Duodenal mucosa (tissue), 2 donors: Measurements from ENCODE around the gene DCHS2.

Source experiments
- H3K27ac ChIP-seq: one replicate; pipeline ENCODE4 v1.7.0; 2013; ENCODE audit warnings: low read depth, low read length
- H3K27me3 ChIP-seq, 2 donors: one replicate each; pipeline ENCODE4 v1.7.0; 2013; ENCODE audit warnings: low read length in 2 of 2, control low read depth in 1 of 2; ENCODE audit not compliant: insufficient read depth in 2 of 2, control insufficient read depth in 1 of 2
- H3K36me3 ChIP-seq, 2 donors: one replicate each; pipeline ENCODE4 v1.7.0; 2013; ENCODE audit warnings: low read length in 2 of 2, control low read depth in 1 of 2; ENCODE audit not compliant: insufficient read depth in 2 of 2, control insufficient read depth in 1 of 2
- H3K4me1 ChIP-seq, 2 donors: one replicate each; pipeline ENCODE4 v1.7.0; 2013; ENCODE audit warnings: low read length in 2 of 2, control low read depth in 1 of 2; ENCODE audit not compliant: insufficient read depth in 2 of 2, control insufficient read depth in 1 of 2
- H3K4me3 ChIP-seq, 2 donors: one replicate each; pipeline ENCODE4 v1.7.0; 2013; ENCODE audit warnings: low read length in 2 of 2, low read depth in 1 of 2
- H3K9ac ChIP-seq, 2 donors: one replicate each; pipeline ENCODE4 v1.7.0; 2013; ENCODE audit warnings: low read length in 2 of 2, low read depth in 1 of 2
- H3K9me3 ChIP-seq, 2 donors: one replicate each; pipeline ENCODE4 v1.7.0; 2013; ENCODE audit warnings: low read length in 2 of 2, control low read depth in 1 of 2; ENCODE audit not compliant: control insufficient read depth in 1 of 2

DCHS2 gene

GRCh38 chr4:154516318-154517029 is 24.9 kb upstream of the DCHS2 start:
- Histone ChIP-seq H3K27me3 (peaks cover 0 to 9% of the 10 kb centered on the region in 2 donors), H3K9ac (no peak overlapping the region), H3K36me3 (no peaks in the 10 kb centered on the region), H3K27ac (no peak overlapping the region), H3K9me3 (no peaks in the 10 kb centered on the region), H3K4me1 (no peaks in the 10 kb centered on the region), H3K4me3 (no peak overlapping the region)

- no peaks in the 10 kb centered on the region for H3K4me1 ChIP-seq
- H3K36me3 ChIP-seq: no peaks in the 10 kb centered on the region
- no peaks in the 10 kb centered on the region for H3K9me3 ChIP-seq
- H3K9ac ChIP-seq: no peak overlapping the region
- no peak overlapping the region for H3K4me3 ChIP-seq
- no peak overlapping the region for H3K27ac ChIP-seq
- peaks cover 0 to 4% of the 10 kb centered on the region in 2 donors for H3K27me3 ChIP-seq
Observed at GRCh38 chr4:154511981-154512380, 20.4 kb upstream of the DCHS2 start.

DNA sequence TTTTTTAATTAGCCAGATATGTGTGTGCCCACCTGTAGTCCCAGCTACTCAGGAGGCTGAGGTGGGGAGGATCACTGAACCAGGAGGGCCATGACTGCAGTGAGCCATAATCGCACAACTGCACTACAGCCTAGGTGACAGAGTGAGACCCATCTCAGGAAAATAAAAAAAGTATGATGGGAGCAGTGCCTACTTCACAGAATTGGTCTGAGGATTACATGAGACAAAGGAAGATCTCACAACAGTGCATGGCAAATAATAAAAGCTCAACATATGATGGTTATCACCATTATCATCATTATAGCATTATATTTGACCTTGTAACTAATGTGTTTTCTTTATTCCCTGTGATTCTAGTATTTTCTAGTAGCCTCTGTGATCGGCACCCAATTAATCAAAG is 19.9 kb upstream of the DCHS2 start:
- Histone ChIP-seq H3K9me3 (no peaks in the 10 kb centered on the region), H3K27me3 (peaks cover 0 to 4% of the 10 kb centered on the region in 2 donors), H3K27ac (no peak overlapping the region), H3K9ac (no peak overlapping the region), H3K36me3 (no peaks in the 10 kb centered on the region), H3K4me1 (no peaks in the 10 kb centered on the region), H3K4me3 (no peak overlapping the region)

DNA sequence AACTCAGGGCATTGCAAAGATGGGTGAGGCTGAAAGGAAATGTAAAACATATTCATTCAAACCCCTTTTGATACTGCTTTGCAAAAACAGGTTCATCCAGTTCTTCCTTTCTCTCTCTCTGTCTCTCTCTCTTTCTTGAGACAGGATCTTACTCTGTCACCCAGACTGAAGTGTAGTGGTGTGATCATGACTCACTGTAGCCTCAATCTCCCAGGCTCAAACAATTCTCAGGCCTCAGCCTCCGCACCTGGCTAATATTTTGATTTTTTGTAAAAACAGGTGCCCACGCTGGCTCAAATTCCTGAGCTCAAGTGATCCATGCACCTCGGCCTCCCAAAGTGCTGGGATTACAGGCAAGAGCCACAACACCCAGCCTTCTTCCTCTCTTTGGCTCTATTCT is 15.6 kb upstream of the DCHS2 start:
- Histone ChIP-seq H3K9me3 (no peaks in the 10 kb centered on the region), H3K4me1 (no peaks in the 10 kb centered on the region), H3K27ac (no peak overlapping the region), H3K4me3 (no peak overlapping the region), H3K36me3 (no peaks in the 10 kb centered on the region), H3K27me3 (peaks cover 0 to under 1% of the 10 kb centered on the region in 2 donors), H3K9ac (no peak overlapping the region)

GRCh38 chr4:154506253-154506652 is 14.7 kb upstream of the DCHS2 start:
- no peak overlapping the region for H3K4me3 ChIP-seq
- H3K27me3 ChIP-seq: peaks cover 0 to 5% of the 10 kb centered on the region in 2 donors
- no peaks in the 10 kb centered on the region for H3K9me3 ChIP-seq
- no peak overlapping the region for H3K27ac ChIP-seq
- no peak overlapping the region for H3K9ac ChIP-seq
- H3K4me1 ChIP-seq: no peaks in the 10 kb centered on the region
- no peaks in the 10 kb centered on the region for H3K36me3 ChIP-seq

GRCh38 chr4:154503598-154503997 is 12.0 kb upstream of the DCHS2 start:
- H3K9ac ChIP-seq: no peak overlapping the region
- no peak overlapping the region for H3K27ac ChIP-seq
- H3K27me3 ChIP-seq: peaks cover 0 to 7% of the 10 kb centered on the region in 2 donors
- H3K4me3 ChIP-seq: no peak overlapping the region
- no peaks in the 10 kb centered on the region for H3K36me3 ChIP-seq
- H3K4me1 ChIP-seq: no peaks in the 10 kb centered on the region
- H3K9me3 ChIP-seq: no peaks in the 10 kb centered on the region

DNA sequence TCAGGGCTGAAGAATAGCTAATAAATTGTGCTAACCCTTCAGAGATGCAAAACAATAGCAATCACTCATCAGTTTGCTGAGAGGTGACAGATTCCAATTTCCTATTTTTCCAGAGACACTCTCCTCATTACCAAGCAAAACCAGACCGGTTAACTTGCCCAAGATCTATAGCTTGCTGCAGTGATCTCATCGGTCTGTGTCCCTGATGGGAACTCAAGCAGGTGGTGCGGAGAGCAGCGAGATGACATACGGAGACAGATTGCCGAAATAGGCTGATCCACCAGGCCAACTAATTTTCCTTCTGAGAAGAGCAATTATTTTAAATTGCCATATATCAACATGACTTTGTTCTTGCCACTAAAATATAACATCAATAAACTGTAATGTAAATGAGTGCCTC is 10.5 kb upstream of the DCHS2 start:
- peaks cover 0 to 7% of the 10 kb centered on the region in 2 donors for H3K27me3 ChIP-seq
- no peak overlapping the region for H3K9ac ChIP-seq
- H3K4me1 ChIP-seq: no peaks in the 10 kb centered on the region
- no peaks in the 10 kb centered on the region for H3K36me3 ChIP-seq
- H3K4me3 ChIP-seq: no peak overlapping the region
- no peak overlapping the region for H3K27ac ChIP-seq
- H3K9me3 ChIP-seq: no peaks in the 10 kb centered on the region

- H3K9ac ChIP-seq: no peak overlapping the region
- no peaks in the 10 kb centered on the region for H3K9me3 ChIP-seq
- H3K36me3 ChIP-seq: no peaks in the 10 kb centered on the region
- H3K27me3 ChIP-seq: peaks cover 7 to 9% of the 10 kb centered on the region in 2 donors
- no peaks in the 10 kb centered on the region for H3K4me1 ChIP-seq
- no peak overlapping the region for H3K4me3 ChIP-seq
- H3K27ac ChIP-seq: no peak overlapping the region
Observed at GRCh38 chr4:154497889-154498288, 6.3 kb upstream of the DCHS2 start.

GRCh38 chr4:154495867-154496266 is 4.3 kb upstream of the DCHS2 start:
- Histone ChIP-seq H3K9ac (no peak overlapping the region), H3K4me3 (no peak overlapping the region), H3K27me3 (peaks cover 13 to 21% of the 10 kb centered on the region in 2 donors), H3K27ac (no peak overlapping the region), H3K9me3 (no peaks in the 10 kb centered on the region), H3K4me1 (peaks cover 0 to 7% of the 10 kb centered on the region in 2 donors), H3K36me3 (no peaks in the 10 kb centered on the region)

- Histone ChIP-seq H3K27me3 (peaks cover 24 to 36% of the 10 kb centered on the region in 2 donors), H3K9ac (no peak overlapping the region), H3K9me3 (no peaks in the 10 kb centered on the region), H3K4me1 (peaks cover 4 to 7% of the 10 kb centered on the region in 2 donors), H3K4me3 (peak overlapping the region; percentile 51), H3K36me3 (no peaks in the 10 kb centered on the region), H3K27ac (no peak overlapping the region)
Observed at GRCh38 chr4:154492288-154492687, 689 bp upstream of the DCHS2 start.
